Stomach (tissue), 9 donors: Measurements from ENCODE around the gene ZNF134. TPM values are rescaled to one million over a fixed set of nuclear protein-coding genes. Genes with fewer than 3 reads are reported as not detected.
A peak's percentile ranks its signal among the peaks of the same experiment; 100 is the strongest.

Experiments
- DNase-seq, 2 donors: peaks; one replicate each; pipeline versions ENCODE4 v3.0.0 to v3.0.0-alpha.2; 2013 to 2019
- H3K27ac ChIP-seq, 5 donors: fragments of 200-600 bp in 4 of 5; sonication (generic) in 4 of 5; one replicate each; pipeline ENCODE4 v1.5.1; 2013 to 2019; ENCODE audit warnings: mild to moderate bottlenecking in 1 of 5, moderate library complexity in 1 of 5
- H3K27me3 ChIP-seq, 3 donors: fragments of 200-600 bp; sonication (generic); one replicate each; pipeline ENCODE4 v1.5.1; 2017 to 2019; ENCODE audit warnings: mixed run types in 1 of 3
- H3K36me3 ChIP-seq, 4 donors: fragments of 200-600 bp; sonication (generic); 1 replicate in 3 of 4; 2 replicates in 1 of 4; pipeline ENCODE4 v1.5.1; 2016 to 2019
- H3K4me1 ChIP-seq, 4 donors: fragments of 200-600 bp; sonication (generic); one replicate each; pipeline ENCODE4 v1.5.1; 2016 to 2019
- H3K4me3 ChIP-seq, 4 donors: fragments of 200-600 bp; sonication (generic) in 3 of 4; one replicate each; pipeline ENCODE4 v1.5.1; 2016 to 2019; ENCODE audit warnings: mild to moderate bottlenecking in 1 of 4
- H3K9me3 ChIP-seq, 4 donors: fragments of 200-600 bp; sonication (generic); one replicate each; pipeline ENCODE4 v1.5.1; 2016 to 2019
- CTCF ChIP-seq, 7 experiments: fragments of 450-650 bp in 4 of 7; fragments of 200-600 bp in 3 of 7; sonication (generic) in 3 of 7; IDR thresholded peaks; one replicate each; pipeline ENCODE4 v1.5.1; 2016 to 2019; ENCODE audit warnings: antibody characterized with exemption in 7 of 7, control low read depth in 2 of 7, mild to moderate bottlenecking in 1 of 7
- EP300 ChIP-seq: sonication (generic); formaldehyde crosslinking; IDR thresholded peaks from one replicate; pipeline ENCODE4 v1.6.1; 2017; ENCODE audit warnings: antibody characterized with exemption
- POLR2A ChIP-seq, 4 donors: fragments of 450-650 bp; IDR thresholded peaks; one replicate each; pipeline ENCODE4 v1.6.1; 2016; ENCODE audit warnings: antibody characterized with exemption in 4 of 4, control low read depth in 2 of 4, mild to moderate bottlenecking in 1 of 4, moderate library complexity in 1 of 4
- POLR2AphosphoS5 ChIP-seq, 3 donors: sonication (generic); formaldehyde crosslinking; IDR thresholded peaks; one replicate each; pipeline ENCODE4 v1.6.1; 2016; ENCODE audit warnings: antibody characterized with exemption in 3 of 3
- WGBS, 5 donors: extraction: QIAGEN DNeasy Blood & Tissue Kit in 3 of 5; methylation state at CpG; one replicate each; pipeline versions ENCODE4 v1.1.5 to v1.1.7; 2013 to 2018; 5-methylcytosine and 5-hydroxymethylcytosine counted together
- intact Hi-C: fragments of 100-400 bp; cut with DNase I; formaldehyde crosslinking; loops from one replicate; pipeline ENCODE4 v1.15.1; 2023; ENCODE audit warnings: low total_unique reads
- polyA plus RNA-seq, 3 donors: library from polyadenylated mRNA; stranded (reverse); fragments of 200-250 nt; gene quantifications; one replicate each; pipeline ENCODE4 v1.2.3, GENCODE V29; 2013
- total RNA-seq, 5 donors: library from RNA; depleted of rRNA; stranded (reverse); fragments of >200 nt; gene quantifications; one replicate each; pipeline versions ENCODE4 v1.1.0 to v1.2.3, GENCODE V29; 2014 to 2016
- donor health status: healthy with polysubstance abuse.
- donor health status: Bipolar disorder and iron deficiency.
- donor health status: healthy.

ZNF134 gene
- total and polyA plus RNA-seq, 8 donors, result 3.8 to 21.7 (median 8.9) TPM

- no peak for TF ChIP-seq CTCF (IDR thresholded peaks at IDR 0.05)
- no peak for TF ChIP-seq EP300
- TF ChIP-seq POLR2AphosphoS5 (IDR thresholded peaks at IDR 0.05), result peak in 1 of 3 donors; percentile 40
- DNase-seq, result peak; percentile 75 to 98
- Histone ChIP-seq H3K27ac (peak within 1 kb of the TSS in 3 of 5 donors; percentile 36 to 51 (median 45)), H3K4me3 (peak within 1 kb of the TSS; percentile 50 to 76 (median 65)), H3K9me3 (peaks cover 4 to 77% (median 51%) of the 10 kb centered on the region in 4 donors), H3K36me3 (peaks cover 5 to 29% (median 16%) of the 10 kb centered on the region in 4 donors), H3K4me1 (peaks cover 6 to 26% (median 22%) of the 10 kb centered on the region in 4 donors), H3K27me3 (peaks cover 0 to 9% (median 6%) of the 10 kb centered on the region in 3 donors)
- WGBS, 5 donors, result 3 to 6% (median 3%) methylated on average over 51 to 76 of the region's 76 CpGs
- intact Hi-C loops, result no loop called here
Observed at GRCh38 chr19:57583521-57584416, 30.3 kb upstream of the ZNF134 start, which contains the start of gene ZIK1. Gene ZIK1 (plus strand): TSS chr19:57584145. CDS start chr19:57584357, 212 bp downstream.

- no peak overlapping the region for H3K27ac ChIP-seq
- H3K9me3 ChIP-seq, result peaks cover 31 to 99% (median 86%) of the 10 kb centered on the region in 4 donors
- WGBS, 5 donors, result 90 to 100% (median 95%) methylated on average over 1 of the region's 1 CpG
- H3K4me1 ChIP-seq, result peaks cover 6 to 21% (median 18%) of the 10 kb centered on the region in 4 donors
- H3K27me3 ChIP-seq, result peaks cover 0 to 9% (median 6%) of the 10 kb centered on the region in 3 donors
- TF ChIP-seq POLR2AphosphoS5 (IDR thresholded peaks at IDR 0.05), result no peak
- TF ChIP-seq POLR2A (IDR thresholded peaks at IDR 0.05), result no peak
- no peak for TF ChIP-seq CTCF (IDR thresholded peaks at IDR 0.05)
- no peak for TF ChIP-seq EP300
- intact Hi-C loops, result no loop called here
- H3K4me3 ChIP-seq, result no peak overlapping the region
- no peak for DNase-seq
- H3K36me3 ChIP-seq, result peaks cover 19 to 66% (median 45%) of the 10 kb centered on the region in 4 donors
Observed at GRCh38 chr19:57587529-57587928, 26.5 kb upstream of the ZNF134 start.

GRCh38 chr19:57599377-57599760, 14.7 kb upstream of the ZNF134 start:
- DNase-seq, result no peak
- TF ChIP-seq CTCF (IDR thresholded peaks at IDR 0.05) (no peak), EP300 (no peak), POLR2AphosphoS5 (IDR thresholded peaks at IDR 0.05) (no peak), POLR2A (IDR thresholded peaks at IDR 0.05) (no peak)
- H3K27me3 ChIP-seq, result no peaks in the 10 kb centered on the region
- 52 to 62% (median 55%) methylated on average over 8 of the region's 8 CpGs for WGBS, 5 donors
- peak overlapping the region in 2 of 5 donors; percentile 24 to 58 for H3K27ac ChIP-seq
- H3K36me3 ChIP-seq, result peaks cover 7 to 27% (median 17%) of the 10 kb centered on the region in 4 donors
- intact Hi-C loops, result no loop called here
- H3K4me3 ChIP-seq, result peak overlapping the region; percentile 67 to 99 (median 80)
- peaks cover 8 to 55% (median 37%) of the 10 kb centered on the region in 4 donors for H3K9me3 ChIP-seq
- peaks cover 7 to 20% (median 17%) of the 10 kb centered on the region in 4 donors for H3K4me1 ChIP-seq

GRCh38 chr19:57599761-57600383, 14.2 kb upstream of the ZNF134 start, which contains the start of gene ZNF530:
Gene ZNF530 (plus strand): TSS chr19:57599885. CDS start chr19:57604346, 4,461 bp downstream.
- peaks cover 12 to 33% (median 22%) of the 10 kb centered on the region in 4 donors for H3K36me3 ChIP-seq
- WGBS, 5 donors, result 0 to 1% (median 1%) methylated on average over 7 to 53 of the region's 53 CpGs
- peak within 1 kb of the TSS; percentile 67 to 99 (median 80) for H3K4me3 ChIP-seq
- peak within 1 kb of the TSS; percentile 24 to 67 (median 58) for H3K27ac ChIP-seq
- intact Hi-C loops, result no loop called here
- H3K27me3 ChIP-seq, result no peaks in the 10 kb centered on the region
- H3K9me3 ChIP-seq, result peaks cover 9 to 55% (median 38%) of the 10 kb centered on the region in 4 donors
- DNase-seq, result peak; percentile 96 to 98
- H3K4me1 ChIP-seq, result peaks cover 7 to 20% (median 17%) of the 10 kb centered on the region in 4 donors
- peak; percentile 73 to 92 (median 81) for TF ChIP-seq POLR2AphosphoS5 (IDR thresholded peaks at IDR 0.05)
- no peak for TF ChIP-seq POLR2A (IDR thresholded peaks at IDR 0.05)
